Liver (tissue), 2 donors: ENCODE data around the gene ELP5.

Experiments
- FOXA1 ChIP-seq: IDR thresholded peaks from 2 replicates; pipeline ENCODE4 v1.6.1; 2016; ENCODE audit warnings: antibody characterized with exemption
- GABPA ChIP-seq, 2 donors: IDR thresholded peaks in 1 of 2; conservative IDR thresholded peaks in 1 of 2; 2 replicates each; pipeline ENCODE4 v1.6.1; 2016; ENCODE audit warnings: antibody characterized with exemption in 2 of 2, mild to moderate bottlenecking in 1 of 2, moderate library complexity in 1 of 2
- donor health status: healthy.

GRCh38 chr17:7235693-7236665 is 16.0 kb upstream of the ELP5 start:
- TF ChIP-seq GABPA (IDR thresholded peaks at IDR 0.05 in 1 of 2, conservative IDR thresholded peaks at IDR 0.05 in 1 of 2) (no peak), FOXA1 (no peak)
